ENCODE data around the gene SAC3D1. TPM values are rescaled to one million over a fixed set of nuclear protein-coding genes. Genes with fewer than 3 reads are reported as not detected.
"Not testable (repeated sequence)": the region's sequence is repeated elsewhere in the genome, so short reads cannot be mapped to it uniquely, and the experiment has no call there.

Gene SAC3D1
- total RNA-seq = 5.7 TPM

- FAIRE-seq (no peak), DNase-seq (ENCODE audit: low spot score in 2 of 2) (peak; percentile 89 to 93)
These were observed at the start of gene SAC3D1 for GRCh38 chr11:65040847-65041622. TSS of gene SAC3D1 (plus strand) at chr11:65041210. CDS start at chr11:65041293, 83 bp downstream.

GRCh38 chr11:64994318-64994717 is 46.7 kb upstream of the SAC3D1 start:
- FAIRE-seq = no peak
- no peak for DNase-seq (ENCODE audit: low spot score in 2 of 2)

- FAIRE-seq = no peak
These were observed 44.7 kb upstream of the SAC3D1 start for GRCh38 chr11:64996327-64996709.

GRCh38 chr11:64996710-64997380 is 44.2 kb upstream of the SAC3D1 start, which contains the start of gene BATF2:
TSS of gene BATF2 (minus strand) at chr11:64996971. CDS start at chr11:64996914, 57 bp downstream.
- FAIRE-seq (no peak), DNase-seq (ENCODE audit: low spot score in 2 of 2) (peak; percentile 60 to 85)

More at GRCh38 chr11:64996327-64996709, 44.7 kb upstream of the SAC3D1 start:
- DNase-seq (ENCODE audit: low spot score in 2 of 2) = no peak

GRCh38 chr11:64998141-64998540 is 42.9 kb upstream of the SAC3D1 start:
- no peak for FAIRE-seq
- DNase-seq (ENCODE audit: low spot score in 2 of 2) = no peak

- DNase-seq (ENCODE audit: low spot score in 2 of 2) (no peak), FAIRE-seq (no peak)
These were observed 42.1 kb upstream of the SAC3D1 start for GRCh38 chr11:64998690-64999431.

GRCh38 chr11:64999478-64999877 is 41.5 kb upstream of the SAC3D1 start:
- DNase-seq (ENCODE audit: low spot score in 2 of 2) (no peak), FAIRE-seq (no peak)

- FAIRE-seq = no peak
- no peak for DNase-seq (ENCODE audit: low spot score in 2 of 2)
These were observed 38.3 kb upstream of the SAC3D1 start for GRCh38 chr11:65002706-65003105.

GRCh38 chr11:65003282-65003681 is 37.7 kb upstream of the SAC3D1 start:
- FAIRE-seq = no peak

GRCh38 chr11:65003968-65004367 is 37.0 kb upstream of the SAC3D1 start:
- FAIRE-seq; DNase-seq (ENCODE audit: low spot score in 2 of 2): not testable (repeated sequence)

More at GRCh38 chr11:65003282-65003681, 37.7 kb upstream of the SAC3D1 start:
- no peak for DNase-seq (ENCODE audit: low spot score in 2 of 2)

- no peak for DNase-seq (ENCODE audit: low spot score in 2 of 2)
- FAIRE-seq = no peak
These were observed 33.0 kb upstream of the SAC3D1 start for GRCh38 chr11:65008016-65008415.

GRCh38 chr11:65008873-65009272 is 32.1 kb upstream of the SAC3D1 start:
- DNase-seq (ENCODE audit: low spot score in 2 of 2) (no peak), FAIRE-seq (no peak)

- FAIRE-seq (no peak), DNase-seq (ENCODE audit: low spot score in 2 of 2) (peak; percentile 87 to 92)
These were observed 27.7 kb upstream of the SAC3D1 start for GRCh38 chr11:65013130-65013887.

GRCh38 chr11:65013888-65014725 is 26.9 kb upstream of the SAC3D1 start, which contains the start of gene ARL2:
TSS of gene ARL2 (plus strand) at chr11:65014160. CDS start at chr11:65014208, 48 bp downstream.
- FAIRE-seq = no peak
- peak; percentile 96 to 98 for DNase-seq (ENCODE audit: low spot score in 2 of 2)

GRCh38 chr11:65014726-65015227 is 26.2 kb upstream of the SAC3D1 start:
- DNase-seq (ENCODE audit: low spot score in 2 of 2) = no peak
- no peak for FAIRE-seq

- DNase-seq (ENCODE audit: low spot score in 2 of 2) (no peak), FAIRE-seq (no peak)
These were observed 24.3 kb upstream of the SAC3D1 start for GRCh38 chr11:65016705-65017104.

- no peak for DNase-seq (ENCODE audit: low spot score in 2 of 2)
- no peak for FAIRE-seq
These were observed 23.1 kb upstream of the SAC3D1 start for GRCh38 chr11:65017937-65018336.

GRCh38 chr11:65019824-65020223 is 21.2 kb upstream of the SAC3D1 start:
- FAIRE-seq = no peak

GRCh38 chr11:65021003-65021402 is 20.0 kb upstream of the SAC3D1 start:
- DNase-seq (ENCODE audit: low spot score in 2 of 2) (no peak), FAIRE-seq (no peak)

More at GRCh38 chr11:65019824-65020223, 21.2 kb upstream of the SAC3D1 start:
- no peak for DNase-seq (ENCODE audit: low spot score in 2 of 2)

Data from frontal cortex (tissue), 4 donors.